NB4 (cell line): ENCODE data around the gene HNRNPK.

ENCODE experiments used
- DNase-seq: peaks from one replicate; pipeline ENCODE4 v3.0.0; 2010; ENCODE audit warnings: low read depth
- H3K4me3 ChIP-seq: one replicate; pipeline ENCODE4 v1.5.1; 2011; ENCODE audit warnings: mild to moderate bottlenecking, low read depth, low read length, moderate library complexity
- CTCF ChIP-seq: IDR thresholded peaks from one replicate; pipeline ENCODE4 v1.5.1; 2012; ENCODE audit warnings: low read depth, low read length
- MAX ChIP-seq: IDR thresholded peaks from 2 replicates; pipeline ENCODE4 v1.6.1; 2011; ENCODE audit warnings: low read depth, low read length
- MYC ChIP-seq: IDR thresholded peaks from 2 replicates; pipeline ENCODE4 v1.6.1; 2011; ENCODE audit warnings: low read depth, low read length
- POLR2A ChIP-seq: IDR thresholded peaks from 2 replicates; pipeline ENCODE4 v1.6.1; 2011; ENCODE audit warnings: mild to moderate bottlenecking; ENCODE audit not compliant: insufficient read length; ENCODE audit errors: extremely low read depth

Gene HNRNPK

GRCh38 chr9:84002344-84002743 lies 22.3 kb upstream of the HNRNPK start:
- no peak for DNase-seq
- TF ChIP-seq POLR2A (no peak), MYC (no peak), MAX (no peak), CTCF (no peak)
- H3K4me3 ChIP-seq, result no peak overlapping the region

GRCh38 chr9:84001621-84002020 lies 21.6 kb upstream of the HNRNPK start:
- peak; percentile 63 for DNase-seq
- H3K4me3 ChIP-seq, result no peak overlapping the region
- TF ChIP-seq MYC (no peak), POLR2A (no peak)

- DNase-seq, result no peak
- TF ChIP-seq MYC, result no peak
- no peak for TF ChIP-seq MAX
- no peak for TF ChIP-seq CTCF
- TF ChIP-seq POLR2A, result no peak
- H3K4me3 ChIP-seq, result no peak overlapping the region
These were observed 20.2 kb upstream of the HNRNPK start for GRCh38 chr9:84000186-84000585.

- no peak for DNase-seq
- TF ChIP-seq POLR2A (no peak), MAX (no peak), MYC (no peak)
- H3K4me3 ChIP-seq, result no peak overlapping the region
These were observed 19.3 kb upstream of the HNRNPK start for GRCh38 chr9:83999141-83999918.

- TF ChIP-seq CTCF (no peak), MAX (no peak), MYC (no peak), POLR2A (no peak)
- no peak for DNase-seq
- H3K4me3 ChIP-seq, result no peak overlapping the region
These were observed 16.1 kb upstream of the HNRNPK start for GRCh38 chr9:83996126-83996525.

- TF ChIP-seq POLR2A, result no peak
- no peak for TF ChIP-seq MAX
- no peak for TF ChIP-seq CTCF
- no peak for TF ChIP-seq MYC
- DNase-seq, result no peak
- no peak overlapping the region for H3K4me3 ChIP-seq
These were observed 12.9 kb upstream of the HNRNPK start for GRCh38 chr9:83992901-83993300.

- TF ChIP-seq POLR2A (no peak), CTCF (no peak), MAX (no peak), MYC (no peak)
- no peak for DNase-seq
These were observed 12.4 kb upstream of the HNRNPK start for GRCh38 chr9:83992407-83992806.

More at GRCh38 chr9:83992407-83992806, 12.4 kb upstream of the HNRNPK start:
- H3K4me3 ChIP-seq, result no peak overlapping the region
